H9 (cell line): ENCODE results near the gene ERC1. TPM values are rescaled to one million over a fixed set of nuclear protein-coding genes. Genes with fewer than 3 reads are reported as not detected.

Source experiments
- DNase-seq: peaks from one replicate; pipeline ENCODE4 v3.0.0-alpha.2; 2017
- H2AFZ ChIP-seq: one replicate; pipeline ENCODE4 v1.6.1; 2013; ENCODE audit warnings: mild to moderate bottlenecking, low read length, control low read depth, moderate library complexity
- H2AK5ac ChIP-seq: 2 replicates; pipeline ENCODE4 v1.6.1; 2013; ENCODE audit warnings: low read length, control low read depth, mixed read lengths; ENCODE audit not compliant: insufficient read length
- H2BK120ac ChIP-seq: one replicate; pipeline ENCODE4 v1.6.1; 2013; ENCODE audit warnings: low read depth, mild to moderate bottlenecking, low read length, control low read depth, inconsistent platforms; ENCODE audit not compliant: poor library complexity, severe bottlenecking
- H2BK12ac ChIP-seq: 2 replicates; pipeline ENCODE4 v1.6.1; 2013; ENCODE audit warnings: low read length, control low read depth, mixed read lengths, low read depth; ENCODE audit not compliant: insufficient read length
- H2BK15ac ChIP-seq: 2 replicates; pipeline ENCODE4 v1.6.1; 2013; ENCODE audit warnings: low read depth, low read length, control low read depth
- H2BK20ac ChIP-seq: one replicate; pipeline ENCODE4 v1.6.1; 2013; ENCODE audit warnings: low read depth, mild to moderate bottlenecking, low read length, control low read depth, inconsistent platforms; ENCODE audit not compliant: poor library complexity, severe bottlenecking
- H2BK5ac ChIP-seq: 2 replicates; pipeline ENCODE4 v1.6.1; 2013; ENCODE audit warnings: low read length, control low read depth, mixed read lengths; ENCODE audit not compliant: insufficient read length
- H3K14ac ChIP-seq: 2 replicates; pipeline ENCODE4 v1.6.1; 2013; ENCODE audit warnings: low read length, control low read depth; ENCODE audit not compliant: insufficient read depth
- H3K18ac ChIP-seq: 2 replicates; pipeline ENCODE4 v1.6.1; 2013; ENCODE audit warnings: low read depth, mild to moderate bottlenecking, mixed read lengths, low read length, control low read depth; ENCODE audit not compliant: insufficient read length
- H3K23ac ChIP-seq: 2 replicates; pipeline ENCODE4 v1.6.1; 2013; ENCODE audit warnings: low read length, control low read depth, mixed read lengths, low read depth; ENCODE audit not compliant: insufficient read length
- H3K23me2 ChIP-seq: 2 replicates; pipeline ENCODE4 v1.6.1; 2013; ENCODE audit warnings: low read depth, mild to moderate bottlenecking, mixed read lengths, low read length, control low read depth; ENCODE audit not compliant: insufficient read length, poor library complexity, severe bottlenecking
- H3K27ac ChIP-seq: 2 replicates; pipeline ENCODE4 v1.5.1; 2013; ENCODE audit warnings: low read length, control low read depth, mixed read lengths, low read depth; ENCODE audit not compliant: insufficient read length
- H3K27me3 ChIP-seq: 2 replicates; pipeline ENCODE4 v1.6.1; 2013; ENCODE audit warnings: low read length, control low read depth, inconsistent platforms; ENCODE audit not compliant: insufficient read depth
- H3K4ac ChIP-seq: 2 replicates; pipeline ENCODE4 v1.6.1; 2013; ENCODE audit warnings: low read depth, mild to moderate bottlenecking, control low read depth, inconsistent platforms, low read length, moderate library complexity
- H3K4me1 ChIP-seq: 2 replicates; pipeline ENCODE4 v1.6.1; 2013; ENCODE audit warnings: low read length, control low read depth, inconsistent platforms; ENCODE audit not compliant: insufficient read depth
- H3K4me2 ChIP-seq: 2 replicates; pipeline ENCODE4 v1.6.1; 2013; ENCODE audit warnings: low read length, control low read depth, mixed read lengths; ENCODE audit not compliant: insufficient read length, insufficient read depth
- H3K56ac ChIP-seq: 2 replicates; pipeline ENCODE4 v1.6.1; 2013; ENCODE audit warnings: low read depth, mild to moderate bottlenecking, mixed read lengths, low read length, control low read depth; ENCODE audit not compliant: insufficient read length
- H3K79me1 ChIP-seq: 2 replicates; pipeline ENCODE4 v1.6.1; 2013; ENCODE audit warnings: low read depth, mild to moderate bottlenecking, moderate library complexity, low read length, control low read depth, inconsistent platforms; ENCODE audit not compliant: insufficient read depth, poor library complexity, severe bottlenecking
- H3K79me2 ChIP-seq: 2 replicates; pipeline ENCODE4 v1.6.1; 2013; ENCODE audit warnings: low read length, control low read depth, inconsistent platforms; ENCODE audit not compliant: insufficient read depth
- H3K9ac ChIP-seq: 2 replicates; pipeline ENCODE4 v1.6.1; 2013; ENCODE audit warnings: low read length, control low read depth, mixed read lengths; ENCODE audit not compliant: insufficient read length; ENCODE audit errors: extremely low read depth
- H3K9me3 ChIP-seq: one replicate; pipeline ENCODE4 v1.6.1; 2013; ENCODE audit warnings: low read depth, low read length, inconsistent platforms; ENCODE audit not compliant: control insufficient read depth
- H3T11ph ChIP-seq: one replicate; pipeline ENCODE4 v1.6.1; 2013; ENCODE audit warnings: mild to moderate bottlenecking, low read length, control low read depth, inconsistent platforms
- H4K20me1 ChIP-seq: one replicate; pipeline ENCODE4 v1.6.1; 2013; ENCODE audit not compliant: control insufficient read depth, insufficient read length, insufficient read depth
- H4K5ac ChIP-seq: 2 replicates; pipeline ENCODE4 v1.6.1; 2013; ENCODE audit warnings: low read depth, mild to moderate bottlenecking, mixed read lengths, low read length, control low read depth; ENCODE audit not compliant: insufficient read length
- H4K8ac ChIP-seq: replicated peaks from 2 replicates; pipeline ENCODE4 v1.6.1; 2013; ENCODE audit warnings: low read length, control low read depth, mixed read lengths, low read depth; ENCODE audit not compliant: insufficient read length
- H4K91ac ChIP-seq: 2 replicates; pipeline ENCODE4 v1.6.1; 2013; ENCODE audit warnings: low read depth, mild to moderate bottlenecking, moderate library complexity, mixed read lengths, low read length, control low read depth; ENCODE audit not compliant: insufficient read length
- H3K27ac Mint-ChIP-seq, 3 experiments: 2 replicates in 2 of 3; 3 replicates in 1 of 3; pipeline ENCODE4 v1.8.0; 2020 to 2021; ENCODE audit warnings: mixed read lengths in 3 of 3, mild to moderate bottlenecking in 1 of 3, moderate library complexity in 1 of 3
- H3K27me3 Mint-ChIP-seq: 2 replicates; pipeline ENCODE4 v1.8.0; 2021; ENCODE audit warnings: low read depth, mild to moderate bottlenecking, moderate library complexity, mixed read lengths
- H3K36me3 Mint-ChIP-seq, 3 experiments: 2 replicates in 2 of 3; 3 replicates in 1 of 3; pipeline ENCODE4 v1.8.0; 2020 to 2021; ENCODE audit warnings: low read depth in 3 of 3, mixed read lengths in 3 of 3; ENCODE audit not compliant: insufficient read depth in 1 of 3
- H3K4me1 Mint-ChIP-seq, 2 experiments: 2 replicates each; pipeline ENCODE4 v1.8.0; 2020; ENCODE audit warnings: mixed read lengths in 2 of 2
- H3K4me3 Mint-ChIP-seq, 2 experiments: 2 replicates in 1 of 2; 3 replicates in 1 of 2; pipeline ENCODE4 v1.8.0; 2020 to 2021; ENCODE audit warnings: mild to moderate bottlenecking in 2 of 2, mixed read lengths in 2 of 2, moderate library complexity in 1 of 2
- H3K9me3 Mint-ChIP-seq, 2 experiments: 2 replicates in 1 of 2; 3 replicates in 1 of 2; pipeline ENCODE4 v1.8.0; 2020; ENCODE audit warnings: mild to moderate bottlenecking in 2 of 2, mixed read lengths in 2 of 2, moderate library complexity in 1 of 2
- WGBS: extraction: QIAGEN DNeasy Blood & Tissue Kit; methylation state at CpG from one replicate; pipeline ENCODE4 v1.1.7; 2013; ENCODE audit warnings: missing lambda C conversion rate, low lambda C conversion rate, mixed read lengths; ENCODE audit not compliant: insufficient read length; ENCODE audit errors: extremely low coverage; 5-methylcytosine and 5-hydroxymethylcytosine counted together
- total RNA-seq: library from RNA; stranded (reverse); gene quantifications from 2 replicates; pipeline ENCODE4 v1.2.1, GENCODE V29; 2021
- TF ChIP-seq, protein P1 (sequence below): fragments of 200-600 bp; sonication (generic); conservative IDR thresholded peaks from 3 replicates; pipeline ENCODE4 v1.8.0; 2021; ENCODE audit warnings: antibody characterized with exemption, mild to moderate bottlenecking

The ERC1 gene
- total RNA-seq, 1 experiment from 2014 or later = 51.2 TPM

DNA sequence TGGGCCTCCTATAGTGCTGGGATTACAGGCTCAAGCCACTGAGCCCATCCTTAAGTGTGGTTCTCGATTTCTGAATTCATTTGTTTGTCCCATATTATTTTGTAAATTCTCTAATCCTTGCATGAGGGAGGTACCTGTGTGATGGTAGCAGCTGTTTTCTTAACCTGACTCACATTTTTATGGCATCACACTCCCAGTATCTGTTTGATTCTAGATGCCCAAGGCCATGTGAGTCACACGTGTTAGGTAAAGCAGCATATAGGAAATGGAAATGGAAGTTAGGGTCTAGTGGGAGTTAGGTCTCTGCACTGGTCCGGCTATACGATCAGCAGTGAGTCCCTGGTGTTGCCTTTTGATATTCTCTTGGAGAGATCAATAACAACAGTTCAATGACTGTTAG, 198.1 kb downstream of the ERC1 start:
- Histone ChIP-seq H3K27me3 (no peaks in the 10 kb centered on the region), H2BK15ac (no peak overlapping the region), H2AFZ (no peak overlapping the region), H2AK5ac (no peak overlapping the region), H3K56ac (no peak overlapping the region), H3K79me2 (no peaks in the 10 kb centered on the region), H3K79me1 (no peaks in the 10 kb centered on the region), H3K9ac (no peak overlapping the region), H2BK20ac (no peak overlapping the region), H4K91ac (no peak overlapping the region), H4K20me1 (no peaks in the 10 kb centered on the region), H3K18ac (no peak overlapping the region), H2BK12ac (no peak overlapping the region), H3K27ac (no peak overlapping the region), H4K5ac (no peak overlapping the region), H3K23ac (no peak overlapping the region), H3K4me1 (0 out of 2 replicates have a peak, but pooled peaks cover 3% of the 10 kb centered on the region), H3K23me2 (no peaks in the 10 kb centered on the region), H3T11ph (no peak overlapping the region), H3K14ac (no peak overlapping the region), H2BK5ac (no peak overlapping the region), H4K8ac (no peak overlapping the region), H3K4ac (no peak overlapping the region), H3K4me2 (no peak overlapping the region), H3K9me3 (no peaks in the 10 kb centered on the region), H2BK120ac (no peak overlapping the region)
- Mint-ChIP-seq H3K9me3 (no peaks in the 10 kb centered on the region; a peak in 1 of 5 replicates), H3K36me3 (peaks cover 0 to 21% (median 17%) of the 10 kb centered on the region in 3 experiments; a peak in 4 of 7 replicates), H3K27me3 (no peaks in the 10 kb centered on the region), H3K4me3 (no peak overlapping the region), H3K27ac (peak overlapping the region in 1 of 3 experiments; percentile 33; a peak in 2 of 7 replicates), H3K4me1 (peaks cover 21 to 31% of the 10 kb centered on the region in 2 experiments)
- DNase-seq = no peak
- TF ChIP-seq, protein P1, sequence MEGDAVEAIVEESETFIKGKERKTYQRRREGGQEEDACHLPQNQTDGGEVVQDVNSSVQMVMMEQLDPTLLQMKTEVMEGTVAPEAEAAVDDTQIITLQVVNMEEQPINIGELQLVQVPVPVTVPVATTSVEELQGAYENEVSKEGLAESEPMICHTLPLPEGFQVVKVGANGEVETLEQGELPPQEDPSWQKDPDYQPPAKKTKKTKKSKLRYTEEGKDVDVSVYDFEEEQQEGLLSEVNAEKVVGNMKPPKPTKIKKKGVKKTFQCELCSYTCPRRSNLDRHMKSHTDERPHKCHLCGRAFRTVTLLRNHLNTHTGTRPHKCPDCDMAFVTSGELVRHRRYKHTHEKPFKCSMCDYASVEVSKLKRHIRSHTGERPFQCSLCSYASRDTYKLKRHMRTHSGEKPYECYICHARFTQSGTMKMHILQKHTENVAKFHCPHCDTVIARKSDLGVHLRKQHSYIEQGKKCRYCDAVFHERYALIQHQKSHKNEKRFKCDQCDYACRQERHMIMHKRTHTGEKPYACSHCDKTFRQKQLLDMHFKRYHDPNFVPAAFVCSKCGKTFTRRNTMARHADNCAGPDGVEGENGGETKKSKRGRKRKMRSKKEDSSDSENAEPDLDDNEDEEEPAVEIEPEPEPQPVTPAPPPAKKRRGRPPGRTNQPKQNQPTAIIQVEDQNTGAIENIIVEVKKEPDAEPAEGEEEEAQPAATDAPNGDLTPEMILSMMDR = no peak
- no CpG with 5 or more reads among the region's 4 CpGs for WGBS
